Keratinocyte (primary cell): Measurements from ENCODE around the gene NR1D2. TPM values are rescaled to one million over a fixed set of nuclear protein-coding genes. Genes with fewer than 3 reads are reported as not detected.

Experiments
- DNase-seq: peaks from one replicate; pipeline ENCODE4 v3.0.0-alpha.2; 2011; ENCODE audit warnings: low read depth, missing footprints, low spot score
- FAIRE-seq: peaks from 2 replicates; lab custom pipeline; 2011; peaks lifted over from hg19 to GRCh38; lab: Jason Lieb, UNC
- H2AFZ ChIP-seq: 2 replicates; pipeline ENCODE4 v1.6.0; 2012; ENCODE audit warnings: low read length, control low read depth, inconsistent platforms; ENCODE audit not compliant: control insufficient read depth
- H3K27ac ChIP-seq: 2 replicates; pipeline ENCODE4 v1.5.1; 2011; ENCODE audit warnings: low read length; ENCODE audit not compliant: control insufficient read depth, insufficient read depth
- H3K27me3 ChIP-seq: 3 replicates; pipeline ENCODE4 v1.6.0; 2011; ENCODE audit warnings: low read length; ENCODE audit not compliant: control insufficient read depth, insufficient read depth; ENCODE audit errors: extremely low read depth
- H3K36me3 ChIP-seq, 2 experiments: 2 replicates in 1 of 2; 3 replicates in 1 of 2; pipeline ENCODE4 v1.5.1; 2011; ENCODE audit warnings: low read length in 2 of 2, mild to moderate bottlenecking in 1 of 2; ENCODE audit not compliant: control insufficient read depth in 2 of 2, insufficient read depth in 2 of 2; ENCODE audit errors: extremely low read depth in 1 of 2
- H3K4me1 ChIP-seq: 3 replicates; pipeline ENCODE4 v1.5.1; 2011; ENCODE audit warnings: low read length; ENCODE audit not compliant: control insufficient read depth, insufficient read depth; ENCODE audit errors: extremely low read depth
- H3K4me2 ChIP-seq: 3 replicates; pipeline ENCODE4 v1.6.0; 2011; ENCODE audit warnings: low read depth, low read length; ENCODE audit not compliant: control insufficient read depth, insufficient read depth; ENCODE audit errors: extremely low read depth
- H3K4me3 ChIP-seq, 3 experiments: fragments of 200-600 bp in 1 of 3; sonication (generic) in 1 of 3; 2 replicates in 2 of 3; 3 replicates in 1 of 3; pipeline ENCODE4 v1.5.1; 2011 to 2016; ENCODE audit warnings: low read length in 3 of 3, mild to moderate bottlenecking in 3 of 3, control low read depth in 2 of 3, inconsistent platforms in 1 of 3, low read depth in 1 of 3, mixed read lengths in 1 of 3, mixed run types in 1 of 3, moderate library complexity in 1 of 3; ENCODE audit not compliant: control insufficient read depth in 2 of 3, insufficient read depth in 2 of 3; ENCODE audit errors: extremely low read depth in 1 of 3
- H3K79me2 ChIP-seq: 2 replicates; pipeline ENCODE4 v1.6.0; 2012; ENCODE audit warnings: low read length; ENCODE audit not compliant: control insufficient read depth, insufficient read depth
- H3K9ac ChIP-seq: 3 replicates; pipeline ENCODE4 v1.6.0; 2011; ENCODE audit warnings: low read length; ENCODE audit not compliant: control insufficient read depth, insufficient read depth; ENCODE audit errors: extremely low read depth
- H3K9me1 ChIP-seq: 3 replicates; pipeline ENCODE4 v1.6.0; 2011; ENCODE audit warnings: low read length; ENCODE audit not compliant: control insufficient read depth, insufficient read depth; ENCODE audit errors: extremely low read depth
- H3K9me3 ChIP-seq: 2 replicates; pipeline ENCODE4 v1.5.1; 2012; ENCODE audit warnings: low read depth, low read length; ENCODE audit not compliant: control insufficient read depth
- H4K20me1 ChIP-seq: 3 replicates; pipeline ENCODE4 v1.6.0; 2011; ENCODE audit warnings: low read length; ENCODE audit not compliant: control insufficient read depth, insufficient read depth; ENCODE audit errors: extremely low read depth
- EZH2 ChIP-seq: IDR thresholded peaks from one replicate; pipeline ENCODE4 v1.6.1; 2012; ENCODE audit warnings: inconsistent platforms, mild to moderate bottlenecking, low read length, moderate library complexity
- dilution Hi-C: fragments of 300-500 bp; cut with MboI; formaldehyde crosslinking; loops from one replicate; pipeline ENCODE4 v1.7.0; 2020; ENCODE audit warnings: low sequenced_read_pairs; ENCODE audit not compliant: extremely low pct_ligation_motif_present
- polyA plus RNA-seq, 5 experiments: library from polyadenylated mRNA; depleted of rRNA in 3 of 5; stranded (reverse) in 3 of 5; stranded (forward) in 1 of 5; unstranded in 1 of 5; fragments of >200 nt; gene quantifications; 1 replicate in 1 of 5; 2 replicates in 3 of 5; 3 replicates in 1 of 5; pipeline versions ENCODE4 v1.2.1 to v1.2.3, GENCODE V29; 2011 to 2012; ENCODE audit warnings: missing spikeins in 2 of 5, low read depth in 1 of 5, low replicate concordance in 1 of 5
- TF ChIP-seq, protein P1 (sequence below), 3 experiments: IDR thresholded peaks in 1 of 3; conservative IDR thresholded peaks in 1 of 3; optimal IDR thresholded peaks in 1 of 3; 2 replicates in 2 of 3; 3 replicates in 1 of 3; pipeline versions ENCODE3 to v1.5.1; 2011; ENCODE audit warnings: low read length in 3 of 3, mild to moderate bottlenecking in 3 of 3, moderate library complexity in 2 of 3, control low read depth in 1 of 3, inconsistent platforms in 1 of 3; ENCODE audit not compliant: insufficient read depth in 2 of 3; ENCODE audit errors: extremely low read depth in 1 of 3

Gene NR1D2
- polyA plus RNA-seq, 1 donor (not counting 4 experiments of a cell fraction or from before 2014, with no cell fraction given): 10.3 TPM

DNA sequence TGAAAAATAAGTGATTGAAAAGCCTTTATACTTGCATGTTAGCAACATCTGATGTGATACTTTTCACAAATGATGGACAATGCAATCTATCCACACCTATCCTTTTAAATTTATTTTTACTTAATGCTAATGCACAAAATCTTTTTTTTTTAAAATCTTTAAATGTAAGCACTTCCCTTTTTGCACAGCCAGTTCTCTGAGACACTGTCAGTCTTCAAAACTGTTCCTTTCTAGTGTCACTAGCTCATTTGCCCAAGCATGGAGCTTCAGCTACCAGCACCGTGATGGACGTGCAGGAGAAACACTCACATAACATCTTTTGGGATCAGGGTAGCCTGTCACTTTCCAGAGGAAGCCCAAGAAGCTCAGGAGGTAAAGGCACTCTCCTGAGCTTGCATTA, 50.1 kb downstream of the NR1D2 start:
- Histone ChIP-seq H3K9me3 (no peaks in the 10 kb centered on the region), H3K27ac (no peak overlapping the region), H4K20me1 (no peaks in the 10 kb centered on the region), H3K27me3 (no peaks in the 10 kb centered on the region), H3K36me3 (no peaks in the 10 kb centered on the region), H3K9ac (no peak overlapping the region), H2AFZ (no peak overlapping the region), H3K9me1 (no peaks in the 10 kb centered on the region), H3K4me2 (no peak overlapping the region), H3K79me2 (no peaks in the 10 kb centered on the region), H3K4me1 (peaks cover 6% of the 10 kb centered on the region), H3K4me3 (no peak overlapping the region)
- no peak for TF ChIP-seq EZH2
- TF ChIP-seq, protein P1, sequence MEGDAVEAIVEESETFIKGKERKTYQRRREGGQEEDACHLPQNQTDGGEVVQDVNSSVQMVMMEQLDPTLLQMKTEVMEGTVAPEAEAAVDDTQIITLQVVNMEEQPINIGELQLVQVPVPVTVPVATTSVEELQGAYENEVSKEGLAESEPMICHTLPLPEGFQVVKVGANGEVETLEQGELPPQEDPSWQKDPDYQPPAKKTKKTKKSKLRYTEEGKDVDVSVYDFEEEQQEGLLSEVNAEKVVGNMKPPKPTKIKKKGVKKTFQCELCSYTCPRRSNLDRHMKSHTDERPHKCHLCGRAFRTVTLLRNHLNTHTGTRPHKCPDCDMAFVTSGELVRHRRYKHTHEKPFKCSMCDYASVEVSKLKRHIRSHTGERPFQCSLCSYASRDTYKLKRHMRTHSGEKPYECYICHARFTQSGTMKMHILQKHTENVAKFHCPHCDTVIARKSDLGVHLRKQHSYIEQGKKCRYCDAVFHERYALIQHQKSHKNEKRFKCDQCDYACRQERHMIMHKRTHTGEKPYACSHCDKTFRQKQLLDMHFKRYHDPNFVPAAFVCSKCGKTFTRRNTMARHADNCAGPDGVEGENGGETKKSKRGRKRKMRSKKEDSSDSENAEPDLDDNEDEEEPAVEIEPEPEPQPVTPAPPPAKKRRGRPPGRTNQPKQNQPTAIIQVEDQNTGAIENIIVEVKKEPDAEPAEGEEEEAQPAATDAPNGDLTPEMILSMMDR (optimal IDR thresholded peaks at IDR 0.05 in 1 of 3, IDR thresholded peaks at IDR 0.05 in 1 of 3, conservative IDR thresholded peaks at IDR 0.05 in 1 of 3; ENCODE audit: extremely low read depth in 1 of 3, insufficient read depth in 2 of 3, low read length in 3 of 3): no peak
- dilution Hi-C loops: no loop called here
- FAIRE-seq: no peak
- no peak for DNase-seq

DNA sequence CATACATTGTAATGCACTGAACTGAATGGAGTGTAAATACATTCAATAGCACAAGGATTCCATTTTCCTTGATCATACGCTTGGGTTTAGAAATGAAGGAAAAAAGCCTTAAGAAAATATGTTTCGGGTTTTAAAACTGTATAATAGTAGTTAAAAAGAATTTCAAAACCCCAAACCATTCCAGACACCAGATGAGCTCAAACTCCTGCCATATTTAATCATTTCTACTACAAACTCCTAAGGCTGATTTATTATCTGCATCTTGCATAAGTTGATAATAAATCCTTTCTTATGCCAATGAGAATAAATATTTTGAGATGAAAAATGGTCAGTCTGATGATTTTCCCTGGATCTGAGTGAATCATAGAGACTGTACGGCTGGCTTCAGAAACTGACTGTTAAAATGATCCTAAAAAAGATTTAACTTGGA, 51.0 kb downstream of the NR1D2 start:
- Histone ChIP-seq H3K9me1 (no peaks in the 10 kb centered on the region), H4K20me1 (no peaks in the 10 kb centered on the region), H3K4me2 (no peak overlapping the region), H3K27me3 (no peaks in the 10 kb centered on the region), H3K9me3 (no peaks in the 10 kb centered on the region), H3K9ac (no peak overlapping the region), H3K4me1 (peaks cover 6% of the 10 kb centered on the region), H3K36me3 (no peaks in the 10 kb centered on the region), H3K4me3 (no peak overlapping the region), H2AFZ (no peak overlapping the region), H3K79me2 (no peaks in the 10 kb centered on the region), H3K27ac (no peak overlapping the region)
- TF ChIP-seq EZH2: no peak
- TF ChIP-seq, protein P1 (optimal IDR thresholded peaks at IDR 0.05 in 1 of 3, IDR thresholded peaks at IDR 0.05 in 1 of 3, conservative IDR thresholded peaks at IDR 0.05 in 1 of 3; ENCODE audit: extremely low read depth in 1 of 3, insufficient read depth in 2 of 3, low read length in 3 of 3): no peak
- DNase-seq (no peak), FAIRE-seq (no peak)
- dilution Hi-C loops: no loop called here
